Fibroblast of skin of right quadriceps (primary cell): ENCODE results near the gene CCL20.
"Not testable (repeated sequence)": the region's sequence is repeated elsewhere in the genome, so short reads cannot be mapped to it uniquely, and the experiment has no call there.

Experiments
- DNase-seq: peaks from one replicate; pipeline ENCODE4 v3.0.0-alpha.2; 2013

Gene CCL20

GRCh38 chr2:227834916-227835650, 21.4 kb downstream of the CCL20 start:
- DNase-seq = no peak

GRCh38 chr2:227839339-227840129, 25.9 kb downstream of the CCL20 start:
- not testable (repeated sequence) for DNase-seq

GRCh38 chr2:227846831-227847230, 33.2 kb downstream of the CCL20 start:
- DNase-seq = no peak

GRCh38 chr2:227848146-227848545, 34.5 kb downstream of the CCL20 start:
- DNase-seq = no peak

GRCh38 chr2:227848586-227848985, 34.9 kb downstream of the CCL20 start:
- no peak for DNase-seq

GRCh38 chr2:227849906-227850305, 36.3 kb downstream of the CCL20 start:
- DNase-seq = peak; percentile 72

GRCh38 chr2:227853204-227853629, 39.6 kb downstream of the CCL20 start:
- peak; percentile 83 for DNase-seq

GRCh38 chr2:227853765-227854271, 40.2 kb downstream of the CCL20 start:
- DNase-seq = no peak

- no peak for DNase-seq
Measured at GRCh38 chr2:227855440-227855839, 41.8 kb downstream of the CCL20 start.

- DNase-seq = no peak
Measured at GRCh38 chr2:227856697-227857096, 43.1 kb downstream of the CCL20 start.

GRCh38 chr2:227860221-227860641, 46.6 kb downstream of the CCL20 start:
- no peak for DNase-seq

GRCh38 chr2:227861011-227861410, 47.4 kb downstream of the CCL20 start:
- no peak for DNase-seq

- DNase-seq = peak; percentile 32
Measured at GRCh38 chr2:227862227-227862740, 48.6 kb downstream of the CCL20 start.

GRCh38 chr2:227862741-227863588, 49.3 kb downstream of the CCL20 start:
- peak; percentile 79 for DNase-seq

- DNase-seq = peak; percentile 34
Measured at GRCh38 chr2:227864161-227864756, 50.6 kb downstream of the CCL20 start.

- DNase-seq = no peak
Measured at GRCh38 chr2:227865291-227865690, 51.6 kb downstream of the CCL20 start.
